ENCODE measurements around the gene MEF2D.
A peak's percentile ranks its signal among the peaks of the same experiment; 100 is the strongest.

The MEF2D gene

GRCh38 chr1:156489166-156489934, 11.2 kb downstream of the MEF2D start (continued):
- TF ChIP-seq PRDM6 (tag by site-specific recombination; IDR thresholded peaks at IDR 0.05) (no peak), GLIS2 (tag by site-specific recombination; IDR thresholded peaks at IDR 0.05) (no peak), ZNF350 (tag by site-specific recombination; IDR thresholded peaks at IDR 0.05) (no peak), KLF1 (tag by site-specific recombination; IDR thresholded peaks at IDR 0.05) (peak; percentile 12; the same call in 1 of the 2 replicates), ZNF26 (tag by site-specific recombination; IDR thresholded peaks at IDR 0.05) (no peak), ZNF664 (tag by site-specific recombination; IDR thresholded peaks at IDR 0.05) (no peak), SALL2 (tag by site-specific recombination; IDR thresholded peaks at IDR 0.05; ENCODE audit: borderline replicate concordance) (no peak), TSHZ1 (tag by site-specific recombination; IDR thresholded peaks at IDR 0.05; ENCODE audit: borderline replicate concordance) (no peak), ZBTB17 (tag by site-specific recombination; IDR thresholded peaks at IDR 0.05) (peak; percentile 85), ZNF398 (tag by site-specific recombination; IDR thresholded peaks at IDR 0.05) (peak; percentile 92), ZNF837 (tag by site-specific recombination; IDR thresholded peaks at IDR 0.05) (no peak), ZNF311 (tag by site-specific recombination; IDR thresholded peaks at IDR 0.05; ENCODE audit: borderline replicate concordance) (no peak), ZNF501 (tag by site-specific recombination; IDR thresholded peaks at IDR 0.05) (no peak), ZNF121 (tag by site-specific recombination; IDR thresholded peaks at IDR 0.05) (no peak), PATZ1 (tag by site-specific recombination; IDR thresholded peaks at IDR 0.05) (peak; percentile 12; the same call in 1 of the 2 replicates), ZNF561 (tag by site-specific recombination; IDR thresholded peaks at IDR 0.05; ENCODE audit: borderline replicate concordance) (no peak), ZFP69B (tag by site-specific recombination; IDR thresholded peaks at IDR 0.05) (no peak), ZNF354C (tag by site-specific recombination; IDR thresholded peaks at IDR 0.05; ENCODE audit: borderline replicate concordance, low read depth) (no peak), ZNF335 (tag by site-specific recombination; conservative IDR thresholded peaks at IDR 0.05) (no peak)
- TF ChIP-seq, protein P1, sequence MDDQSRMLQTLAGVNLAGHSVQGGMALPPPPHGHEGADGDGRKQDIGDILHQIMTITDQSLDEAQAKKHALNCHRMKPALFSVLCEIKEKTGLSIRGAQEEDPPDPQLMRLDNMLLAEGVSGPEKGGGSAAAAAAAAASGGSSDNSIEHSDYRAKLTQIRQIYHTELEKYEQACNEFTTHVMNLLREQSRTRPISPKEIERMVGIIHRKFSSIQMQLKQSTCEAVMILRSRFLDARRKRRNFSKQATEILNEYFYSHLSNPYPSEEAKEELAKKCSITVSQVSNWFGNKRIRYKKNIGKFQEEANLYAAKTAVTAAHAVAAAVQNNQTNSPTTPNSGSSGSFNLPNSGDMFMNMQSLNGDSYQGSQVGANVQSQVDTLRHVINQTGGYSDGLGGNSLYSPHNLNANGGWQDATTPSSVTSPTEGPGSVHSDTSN (CRISPR knock-in tag; IDR thresholded peaks at IDR 0.05): no peak
- TF ChIP-seq, protein P2, sequence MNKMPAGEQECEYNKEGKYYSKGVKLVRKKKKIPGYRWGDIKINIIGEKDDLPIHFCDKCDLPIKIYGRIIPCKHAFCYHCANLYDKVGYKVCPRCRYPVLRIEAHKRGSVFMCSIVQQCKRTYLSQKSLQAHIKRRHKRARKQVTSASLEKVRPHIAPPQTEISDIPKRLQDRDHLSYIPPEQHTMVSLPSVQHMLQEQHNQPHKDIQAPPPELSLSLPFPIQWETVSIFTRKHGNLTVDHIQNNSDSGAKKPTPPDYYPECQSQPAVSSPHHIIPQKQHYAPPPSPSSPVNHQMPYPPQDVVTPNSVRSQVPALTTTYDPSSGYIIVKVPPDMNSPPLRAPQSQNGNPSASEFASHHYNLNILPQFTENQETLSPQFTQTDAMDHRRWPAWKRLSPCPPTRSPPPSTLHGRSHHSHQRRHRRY (tag by site-specific recombination; IDR thresholded peaks at IDR 0.05): no peak
- TF ChIP-seq, protein P3, sequence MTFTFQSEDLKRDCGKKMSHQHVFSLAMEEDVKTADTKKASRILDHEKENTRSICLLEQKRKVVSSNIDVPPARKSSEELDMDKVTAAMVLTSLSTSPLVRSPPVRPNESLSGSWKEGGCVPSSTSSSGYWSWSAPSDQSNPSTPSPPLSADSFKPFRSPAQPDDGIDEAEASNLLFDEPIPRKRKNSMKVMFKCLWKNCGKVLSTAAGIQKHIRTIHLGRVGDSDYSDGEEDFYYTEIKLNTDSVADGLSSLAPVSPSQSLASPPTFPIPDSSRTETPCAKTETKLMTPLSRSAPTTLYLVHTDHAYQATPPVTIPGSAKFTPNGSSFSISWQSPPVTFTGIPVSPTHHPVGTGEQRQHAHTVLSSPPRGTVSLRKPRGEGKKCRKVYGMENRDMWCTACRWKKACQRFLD (tag by site-specific recombination; IDR thresholded peaks at IDR 0.05): no peak
